MM.1S (cell line): ENCODE measurements around the gene CNTNAP4.

ENCODE experiments used
- DNase-seq: peaks from one replicate; pipeline ENCODE4 v3.0.0-alpha.2; 2015
- H2AFZ ChIP-seq: fragments of 300-600 bp; sonication (generic); 2 replicates; pipeline ENCODE4 v1.6.0; 2016; ENCODE audit warnings: antibody characterized with exemption, low read length
- H3F3A ChIP-seq: fragments of 300-600 bp; sonication (generic); 2 replicates; pipeline ENCODE4 v1.6.1; 2016; ENCODE audit warnings: mild to moderate bottlenecking, antibody characterized with exemption, low read length, moderate library complexity, mixed read lengths; ENCODE audit not compliant: insufficient read depth
- H3K27ac ChIP-seq: fragments of 300-600 bp; sonication (generic); 2 replicates; pipeline ENCODE4 v1.5.1; 2016; ENCODE audit warnings: mild to moderate bottlenecking, low read length
- H3K27me3 ChIP-seq: fragments of 300-600 bp; sonication (generic); replicated peaks from 2 replicates; pipeline ENCODE4 v1.6.0; 2016; ENCODE audit warnings: low read length; ENCODE audit not compliant: insufficient read depth
- H3K36me3 ChIP-seq: fragments of 300-600 bp; sonication (generic); replicated peaks from 2 replicates; pipeline ENCODE4 v1.6.1; 2016; ENCODE audit warnings: mild to moderate bottlenecking, low read length, mixed read lengths; ENCODE audit not compliant: insufficient read depth
- H3K4me1 ChIP-seq: fragments of 300-600 bp; sonication (generic); 2 replicates; pipeline ENCODE4 v1.6.1; 2016; ENCODE audit warnings: low read length, mixed read lengths
- H3K4me2 ChIP-seq: fragments of 300-600 bp; sonication (generic); 2 replicates; pipeline ENCODE4 v1.6.0; 2016; ENCODE audit warnings: low read depth, low read length
- H3K4me3 ChIP-seq: fragments of 300-600 bp; sonication (generic); 2 replicates; pipeline ENCODE4 v1.5.1; 2016; ENCODE audit warnings: low read length, mixed read lengths
- H3K79me2 ChIP-seq: fragments of 300-600 bp; sonication (generic); 2 replicates; pipeline ENCODE4 v1.6.1; 2016; ENCODE audit warnings: mixed run types, low read length, mixed read lengths
- H3K9ac ChIP-seq: fragments of 300-600 bp; sonication (generic); 2 replicates; pipeline ENCODE4 v1.6.1; 2016; ENCODE audit warnings: low read length, mixed read lengths
- H3K9me2 ChIP-seq: fragments of 300-600 bp; sonication (generic); replicated peaks from 2 replicates; pipeline ENCODE4 v1.6.1; 2016; ENCODE audit warnings: mild to moderate bottlenecking, low read length, mixed read lengths; ENCODE audit not compliant: insufficient read depth
- H3K9me3 ChIP-seq: fragments of 300-600 bp; sonication (generic); replicated peaks from 2 replicates; pipeline ENCODE4 v1.6.1; 2016; ENCODE audit warnings: mild to moderate bottlenecking, low read length, mixed read lengths; ENCODE audit not compliant: insufficient read depth
- H4K20me1 ChIP-seq: fragments of 300-600 bp; sonication (generic); 2 replicates; pipeline ENCODE4 v1.6.1; 2016; ENCODE audit warnings: mild to moderate bottlenecking, low read length, moderate library complexity, mixed read lengths; ENCODE audit not compliant: insufficient read depth
- CTCF ChIP-seq: fragments of 300-600 bp; sonication (generic); IDR thresholded peaks from 2 replicates; pipeline ENCODE4 v1.5.1; 2016; ENCODE audit warnings: antibody characterized with exemption, low read length, mixed read lengths
- EZH2 ChIP-seq: fragments of 300-600 bp; sonication (generic); optimal IDR thresholded peaks from 2 replicates; pipeline ENCODE3; 2017; ENCODE audit warnings: low read depth, mild to moderate bottlenecking, antibody characterized with exemption, low read length, mixed read lengths
- EZH2phosphoT487 ChIP-seq: fragments of 300-600 bp; sonication (generic); IDR thresholded peaks from 2 replicates; pipeline ENCODE4 v1.6.1; 2018; ENCODE audit warnings: antibody characterized with exemption, low read length

Gene CNTNAP4

DNA sequence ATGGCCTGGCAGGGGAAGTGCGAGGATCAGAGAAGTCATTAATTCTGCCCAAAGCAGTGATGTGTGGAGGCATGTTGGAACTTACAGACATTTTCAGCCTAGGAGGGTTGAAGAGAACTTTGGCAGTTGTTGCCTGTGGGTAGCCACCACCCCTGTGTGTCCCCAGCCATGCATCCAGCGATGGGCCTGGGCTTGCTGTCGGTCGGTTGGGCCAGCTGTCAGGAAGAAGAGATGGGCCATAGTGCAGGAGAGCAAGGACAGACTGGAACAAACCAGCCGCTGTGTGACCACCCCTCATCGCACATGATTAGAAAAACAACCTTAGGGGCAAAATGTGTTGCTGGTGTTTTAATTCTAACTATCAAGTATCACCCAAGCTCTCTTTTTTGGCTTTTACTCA lies 173.7 kb downstream of the CNTNAP4 start:
- H4K20me1 ChIP-seq = no peaks in the 10 kb centered on the region

DNA sequence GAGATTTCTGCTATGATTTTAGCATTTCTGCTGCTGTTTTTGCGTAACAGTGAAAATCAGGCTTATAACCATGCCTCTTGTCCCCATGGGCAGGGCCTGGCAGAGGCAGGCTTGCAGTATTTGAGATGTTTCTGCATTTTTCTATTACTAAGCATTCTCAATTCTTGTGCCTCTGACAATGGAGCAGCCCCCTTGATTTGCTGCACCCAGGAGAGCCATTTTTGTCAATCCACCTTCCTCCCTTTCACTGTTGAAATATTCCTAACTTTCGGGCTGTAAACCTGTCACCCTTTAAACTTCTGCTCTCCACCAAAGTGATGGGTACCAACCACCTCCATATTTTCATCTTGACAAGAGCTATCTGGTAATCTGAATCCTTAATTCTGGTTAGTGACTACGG lies 178.1 kb downstream of the CNTNAP4 start:
- no peaks in the 10 kb centered on the region for H3K36me3 ChIP-seq
- H3K27me3 ChIP-seq = no peaks in the 10 kb centered on the region
- no peaks in the 10 kb centered on the region for H3F3A ChIP-seq
- H3K9me3 ChIP-seq = no peaks in the 10 kb centered on the region
- no peaks in the 10 kb centered on the region for H3K4me1 ChIP-seq
- H3K27ac ChIP-seq = no peak overlapping the region
- TF ChIP-seq EZH2 (no peak), EZH2phosphoT487 (no peak), CTCF (no peak)
- H3K9ac ChIP-seq = no peak overlapping the region
- H3K79me2 ChIP-seq = no peaks in the 10 kb centered on the region
- H2AFZ ChIP-seq = no peak overlapping the region
- H4K20me1 ChIP-seq = no peaks in the 10 kb centered on the region
- no peak overlapping the region for H3K4me3 ChIP-seq
- no peak overlapping the region for H3K4me2 ChIP-seq
- no peak for DNase-seq
- no peaks in the 10 kb centered on the region for H3K9me2 ChIP-seq

More for the DNA sequence above, 173.7 kb downstream of the CNTNAP4 start:
- H3K79me2 ChIP-seq = no peaks in the 10 kb centered on the region
- H3K36me3 ChIP-seq = no peaks in the 10 kb centered on the region
- H3K9me2 ChIP-seq = no peaks in the 10 kb centered on the region
- no peaks in the 10 kb centered on the region for H3F3A ChIP-seq
- no peaks in the 10 kb centered on the region for H3K27me3 ChIP-seq
- H3K4me1 ChIP-seq = no peaks in the 10 kb centered on the region
- DNase-seq = no peak
- H3K9me3 ChIP-seq = no peaks in the 10 kb centered on the region
- no peak overlapping the region for H3K9ac ChIP-seq
- no peak overlapping the region for H3K4me3 ChIP-seq
- H3K4me2 ChIP-seq = no peak overlapping the region
- TF ChIP-seq EZH2 = no peak
- no peak for TF ChIP-seq CTCF
- no peak for TF ChIP-seq EZH2phosphoT487
- no peak overlapping the region for H2AFZ ChIP-seq
- no peak overlapping the region for H3K27ac ChIP-seq

- H3K79me2 ChIP-seq = no peaks in the 10 kb centered on the region
- H3K9me2 ChIP-seq = no peaks in the 10 kb centered on the region
- no peak overlapping the region for H2AFZ ChIP-seq
- H3K9me3 ChIP-seq = no peaks in the 10 kb centered on the region
- no peak for TF ChIP-seq EZH2phosphoT487
- no peak for TF ChIP-seq EZH2
- no peak for TF ChIP-seq CTCF
- H4K20me1 ChIP-seq = no peaks in the 10 kb centered on the region
- no peaks in the 10 kb centered on the region for H3K4me1 ChIP-seq
- no peak overlapping the region for H3K27ac ChIP-seq
- DNase-seq = no peak
- no peak overlapping the region for H3K4me2 ChIP-seq
- H3F3A ChIP-seq = no peaks in the 10 kb centered on the region
- H3K4me3 ChIP-seq = no peak overlapping the region
- no peak overlapping the region for H3K9ac ChIP-seq
- no peaks in the 10 kb centered on the region for H3K27me3 ChIP-seq
- no peaks in the 10 kb centered on the region for H3K36me3 ChIP-seq
Measured at GRCh38 chr16:76456016-76456415, 178.8 kb downstream of the CNTNAP4 start.
